ENCODE data around the gene MRPL53. TPM values are rescaled to one million over a fixed set of nuclear protein-coding genes. Genes with fewer than 3 reads are reported as not detected.

The MRPL53 gene
- total RNA-seq, 1 experiment from 2014 or later = 65.4 TPM

- Histone ChIP-seq H3K4me1 (ENCODE audit: control insufficient read depth in 1 of 2, insufficient read depth in 2 of 2, low read length in 2 of 2) (peaks cover 12 to 25% of the 10 kb centered on the region in 2 experiments), H2AFZ (ENCODE audit: low read depth, low read length, poor library complexity, severe bottlenecking) (no peak overlapping the region), H3K36me3 (ENCODE audit: control insufficient read depth in 1 of 2, insufficient read depth in 2 of 2, low read length in 2 of 2) (peaks cover 4 to 6% of the 10 kb centered on the region in 2 experiments; a peak in 3 of 4 replicates), H3K27me3 (ENCODE audit: insufficient read depth, low read length) (no peaks in the 10 kb centered on the region), H3K79me2 (ENCODE audit: insufficient read depth, low read length) (peaks cover 18% of the 10 kb centered on the region), H4K20me1 (ENCODE audit: insufficient read depth) (no peaks in the 10 kb centered on the region), H3K9ac (ENCODE audit: low read length) (no peak overlapping the region), H3K4me3 (replicated peaks in 1 of 2; ENCODE audit: low read depth in 1 of 2, low read length in 2 of 2) (no peak overlapping the region), H3K9me2 (ENCODE audit: insufficient read depth) (no peaks in the 10 kb centered on the region), H3K27ac (ENCODE audit: low read depth, low read length) (no peak overlapping the region), H3K4me2 (ENCODE audit: low read length) (no peak overlapping the region), H3K9me3 (ENCODE audit: control insufficient read depth in 1 of 2, insufficient read depth in 1 of 2, low read depth in 1 of 2, low read length in 2 of 2) (no peaks in the 10 kb centered on the region)
- DNase-seq (ENCODE audit: low read depth, low spot score) = no peak
- intact Hi-C loops (cut with micrococcal nuclease) = no loop called here
- ATAC-seq = no peak
- RAD21 ChIA-PET (ENCODE audit: low non-redundant PET in 1 of 2, low total read pairs in 2 of 2, uncharacterized antibody in 2 of 2, unreplicated experiment in 2 of 2) = no interaction called here
- POLR2A ChIA-PET = no interaction called here
- CTCF ChIA-PET = no interaction called here
- BruUV-seq (replicated peaks) = no TSS peak
- TF ChIP-seq SP1 (IDR thresholded peaks at IDR 0.05; ENCODE audit: low read depth) (no peak), EGR1 (IDR thresholded peaks at IDR 0.05; ENCODE audit: low read depth) (no peak), YY1 (IDR thresholded peaks at IDR 0.05; ENCODE audit: extremely low read depth, insufficient replicate concordance, low read depth, low read length) (no peak), SIN3A (IDR thresholded peaks at IDR 0.05; ENCODE audit: low read depth) (no peak), TCF7L2 (IDR thresholded peaks at IDR 0.05; ENCODE audit: borderline replicate concordance, extremely low read depth, insufficient read depth, insufficient read length) (no peak), POLR2A (IDR thresholded peaks at IDR 0.05; ENCODE audit: borderline replicate concordance, extremely low read depth, insufficient read depth, insufficient read length) (no peak), REST (IDR thresholded peaks at IDR 0.05; ENCODE audit: low read depth) (no peak), JUND (IDR thresholded peaks at IDR 0.05) (no peak), ZFX (IDR thresholded peaks at IDR 0.05) (no peak), MAX (IDR thresholded peaks at IDR 0.05) (no peak), POLR2AphosphoS5 (IDR thresholded peaks at IDR 0.05; ENCODE audit: low read depth, low read length) (no peak), EZH2phosphoT487 (IDR thresholded peaks at IDR 0.05; ENCODE audit: borderline replicate concordance) (no peak), CBX3 (IDR thresholded peaks at IDR 0.05; ENCODE audit: low read depth) (no peak), FOSL1 (IDR thresholded peaks at IDR 0.05; ENCODE audit: low read depth) (no peak), ZBTB33 (IDR thresholded peaks at IDR 0.05; ENCODE audit: extremely low read depth, insufficient replicate concordance, low read length) (no peak), RAD21 (IDR thresholded peaks at IDR 0.05; ENCODE audit: low read depth) (no peak), CTCF (IDR thresholded peaks at IDR 0.05 in 2 of 3, conservative IDR thresholded peaks at IDR 0.05 in 1 of 3; ENCODE audit: borderline replicate concordance in 1 of 3, insufficient read depth in 1 of 3, low read depth in 2 of 3, low read length in 2 of 3) (no peak), SRF (IDR thresholded peaks at IDR 0.05; ENCODE audit: low read depth) (no peak)
Observed at GRCh38 chr2:74486141-74486540, 13.7 kb upstream of the MRPL53 start.
